ENCODE data around the gene NQO1. TPM values are rescaled to one million over a fixed set of nuclear protein-coding genes. Genes with fewer than 3 reads are reported as not detected.
"Not testable (repeated sequence)": the region's sequence is repeated elsewhere in the genome, so short reads cannot be mapped to it uniquely, and the experiment has no call there.

The NQO1 gene
- total RNA-seq, 1 donor from 2014 or later = 74.5 TPM

DNA sequence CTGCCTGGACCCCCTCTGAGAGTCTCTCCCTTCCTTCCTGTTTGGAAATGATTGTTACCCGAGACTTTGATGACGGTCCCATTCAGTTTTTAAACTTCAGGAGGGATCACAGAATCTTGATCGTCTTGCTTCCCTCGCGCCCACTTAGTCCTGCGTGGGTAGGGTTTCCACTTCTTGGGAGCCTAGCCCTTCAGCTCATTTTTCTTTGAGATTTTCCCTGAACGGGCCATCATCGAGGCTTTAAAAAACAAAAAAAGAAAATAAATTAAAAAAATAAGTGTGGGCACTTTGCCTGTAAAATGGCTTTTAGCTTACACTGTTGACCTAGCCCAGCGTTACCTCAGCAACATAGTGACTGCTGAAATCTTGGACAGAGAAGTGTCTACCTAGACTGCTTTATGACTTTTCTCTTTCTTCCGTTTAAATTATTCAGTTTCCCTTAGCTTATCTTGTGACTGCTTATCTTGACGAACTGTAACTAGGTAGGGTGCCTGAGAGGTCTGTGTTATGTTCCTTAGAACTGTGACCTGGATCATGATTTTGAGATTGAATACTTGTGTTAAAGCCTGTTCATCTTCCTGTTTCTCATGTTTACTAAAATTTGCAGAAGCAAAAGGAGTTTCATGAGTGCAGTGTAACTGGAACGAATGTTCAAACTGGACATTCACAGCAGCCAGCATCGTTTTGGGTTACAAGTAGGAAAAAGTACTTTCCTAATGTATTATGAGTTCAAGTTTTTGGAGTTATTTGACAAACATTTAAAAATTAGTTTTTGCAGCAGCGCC lies 36.6 kb upstream of the NQO1 start:
- TF ChIP-seq, protein P1, sequence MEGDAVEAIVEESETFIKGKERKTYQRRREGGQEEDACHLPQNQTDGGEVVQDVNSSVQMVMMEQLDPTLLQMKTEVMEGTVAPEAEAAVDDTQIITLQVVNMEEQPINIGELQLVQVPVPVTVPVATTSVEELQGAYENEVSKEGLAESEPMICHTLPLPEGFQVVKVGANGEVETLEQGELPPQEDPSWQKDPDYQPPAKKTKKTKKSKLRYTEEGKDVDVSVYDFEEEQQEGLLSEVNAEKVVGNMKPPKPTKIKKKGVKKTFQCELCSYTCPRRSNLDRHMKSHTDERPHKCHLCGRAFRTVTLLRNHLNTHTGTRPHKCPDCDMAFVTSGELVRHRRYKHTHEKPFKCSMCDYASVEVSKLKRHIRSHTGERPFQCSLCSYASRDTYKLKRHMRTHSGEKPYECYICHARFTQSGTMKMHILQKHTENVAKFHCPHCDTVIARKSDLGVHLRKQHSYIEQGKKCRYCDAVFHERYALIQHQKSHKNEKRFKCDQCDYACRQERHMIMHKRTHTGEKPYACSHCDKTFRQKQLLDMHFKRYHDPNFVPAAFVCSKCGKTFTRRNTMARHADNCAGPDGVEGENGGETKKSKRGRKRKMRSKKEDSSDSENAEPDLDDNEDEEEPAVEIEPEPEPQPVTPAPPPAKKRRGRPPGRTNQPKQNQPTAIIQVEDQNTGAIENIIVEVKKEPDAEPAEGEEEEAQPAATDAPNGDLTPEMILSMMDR (IDR thresholded peaks at IDR 0.05; ENCODE audit: insufficient read depth, low read depth, low read length) = no peak
- no peak for TF ChIP-seq EZH2 (IDR thresholded peaks at IDR 0.05; ENCODE audit: insufficient read depth, low read length)
- Histone ChIP-seq H3K4me2 (ENCODE audit: low read length) (peak overlapping the region; percentile 98), H3K4me1 (ENCODE audit: insufficient read depth, low read length) (peaks cover 3% of the 10 kb centered on the region), H3K4me3 (ENCODE audit: insufficient read depth, low read depth, low read length) (peak overlapping the region; percentile 99), H3K36me3 (ENCODE audit: insufficient read depth, low read length) (no peaks in the 10 kb centered on the region), H3K9ac (ENCODE audit: low read length) (peak overlapping the region; percentile 93), H4K20me1 (ENCODE audit: insufficient read depth, low read length) (peaks cover 17% of the 10 kb centered on the region), H2AFZ (ENCODE audit: low read depth, low read length) (peak overlapping the region; percentile 93), H3K79me2 (ENCODE audit: insufficient read depth, low read length) (peaks cover 56% of the 10 kb centered on the region), H3K9me3 (ENCODE audit: insufficient read depth, low read depth, low read length) (no peaks in the 10 kb centered on the region), H3K27me3 (ENCODE audit: insufficient read depth, low read length) (no peaks in the 10 kb centered on the region), H3K27ac (ENCODE audit: low read depth, low read length) (peak overlapping the region; percentile 75)
- H3K4me1 Mint-ChIP-seq (ENCODE audit: low read depth, unreplicated experiment) = peaks cover 5% of the 10 kb centered on the region
- FAIRE-seq = no peak
- peak overlapping the region; percentile 95 for H3K4me3 Mint-ChIP-seq (ENCODE audit: unreplicated experiment)
- peak overlapping the region; percentile 90 for H3K27ac Mint-ChIP-seq (ENCODE audit: unreplicated experiment)
- DNase-seq (ENCODE audit: low read depth) = peak; percentile 36
- no peaks in the 10 kb centered on the region for H3K27me3 Mint-ChIP-seq (ENCODE audit: low read depth, unreplicated experiment)
- peaks cover 1% of the 10 kb centered on the region for H3K9me3 Mint-ChIP-seq (ENCODE audit: unreplicated experiment)
- peaks cover 3% of the 10 kb centered on the region for H3K36me3 Mint-ChIP-seq (ENCODE audit: low read depth, unreplicated experiment)

DNA sequence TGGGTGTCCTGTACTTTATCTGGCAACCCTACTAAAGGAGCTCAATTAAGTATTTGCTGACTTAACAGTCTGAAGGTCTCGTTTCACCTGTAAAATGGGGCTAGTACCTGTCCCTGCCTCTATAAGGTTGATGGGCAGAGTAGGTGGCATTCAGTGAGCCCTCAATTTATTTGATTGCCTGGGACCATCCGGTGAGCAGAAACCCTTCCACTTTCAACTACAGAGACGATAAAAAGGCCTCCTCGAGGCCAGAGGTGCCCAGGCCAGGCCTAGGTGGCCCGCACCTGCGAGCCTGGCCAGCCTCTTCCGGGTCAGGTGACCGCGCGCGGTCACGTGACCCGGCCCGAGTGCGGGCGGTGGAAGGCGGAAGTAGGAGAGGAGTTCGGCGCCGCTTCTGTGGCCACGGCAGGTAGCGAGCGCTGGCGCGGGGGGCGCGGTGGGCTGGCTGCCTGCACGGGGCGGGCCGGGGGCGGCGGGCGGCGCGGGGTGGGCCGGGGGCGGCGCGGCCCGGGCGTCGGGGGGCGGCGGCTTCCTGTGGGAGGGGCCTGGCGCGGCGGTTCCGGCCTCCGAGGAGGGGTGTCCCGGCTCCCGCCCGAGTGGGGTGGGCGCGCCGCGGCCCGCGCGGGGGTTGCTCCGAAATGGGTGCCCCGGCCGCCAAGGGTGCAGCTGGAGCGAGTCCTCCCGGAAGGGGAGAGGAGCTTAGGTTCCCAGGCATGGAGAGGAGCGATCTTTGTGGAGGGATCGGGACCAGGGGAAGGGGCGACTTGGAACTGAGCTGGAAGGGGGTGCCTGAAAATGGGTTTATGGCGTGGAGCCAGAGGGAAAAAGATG lies 35.8 kb upstream of the NQO1 start, which contains the start of gene WWP2:
TSS of gene WWP2 (plus strand) at position 350 of the 831 bp plus-strand sequence. CDS start 24,679 bp downstream, outside the sequence.
- no peaks in the 10 kb centered on the region for H3K9me3 ChIP-seq (ENCODE audit: insufficient read depth, low read depth, low read length)
- H3K4me2 ChIP-seq (ENCODE audit: low read length) = peak within 1 kb of the TSS; percentile 98
- H3K9me3 Mint-ChIP-seq (ENCODE audit: unreplicated experiment) = peaks cover 1% of the 10 kb centered on the region
- H3K4me1 Mint-ChIP-seq (ENCODE audit: low read depth, unreplicated experiment) = peaks cover 5% of the 10 kb centered on the region
- peaks cover 3% of the 10 kb centered on the region for H3K36me3 Mint-ChIP-seq (ENCODE audit: low read depth, unreplicated experiment)
- FAIRE-seq = no peak
- peak within 1 kb of the TSS; percentile 99 for H3K4me3 ChIP-seq (ENCODE audit: insufficient read depth, low read depth, low read length)
- peak within 1 kb of the TSS; percentile 98 for H2AFZ ChIP-seq (ENCODE audit: low read depth, low read length)
- H3K4me1 ChIP-seq (ENCODE audit: insufficient read depth, low read length) = peaks cover 3% of the 10 kb centered on the region
- H3K4me3 Mint-ChIP-seq (ENCODE audit: unreplicated experiment) = peak within 1 kb of the TSS; percentile 95
- H3K27ac ChIP-seq (ENCODE audit: low read depth, low read length) = peak within 1 kb of the TSS; percentile 75
- H3K9ac ChIP-seq (ENCODE audit: low read length) = peak within 1 kb of the TSS; percentile 93
- H3K27ac Mint-ChIP-seq (ENCODE audit: unreplicated experiment) = peak within 1 kb of the TSS; percentile 90
- DNase-seq (ENCODE audit: low read depth) = no peak
- no peaks in the 10 kb centered on the region for H3K36me3 ChIP-seq (ENCODE audit: insufficient read depth, low read length)
- peaks cover 9% of the 10 kb centered on the region for H4K20me1 ChIP-seq (ENCODE audit: insufficient read depth, low read length)
- H3K27me3 ChIP-seq (ENCODE audit: insufficient read depth, low read length) = no peaks in the 10 kb centered on the region
- H3K27me3 Mint-ChIP-seq (ENCODE audit: low read depth, unreplicated experiment) = peaks cover 1% of the 10 kb centered on the region
- TF ChIP-seq EZH2 (IDR thresholded peaks at IDR 0.05; ENCODE audit: insufficient read depth, low read length) = no peak
- TF ChIP-seq, protein P1 (IDR thresholded peaks at IDR 0.05; ENCODE audit: insufficient read depth, low read depth, low read length) = no peak
- peaks cover 47% of the 10 kb centered on the region for H3K79me2 ChIP-seq (ENCODE audit: insufficient read depth, low read length)

DNA sequence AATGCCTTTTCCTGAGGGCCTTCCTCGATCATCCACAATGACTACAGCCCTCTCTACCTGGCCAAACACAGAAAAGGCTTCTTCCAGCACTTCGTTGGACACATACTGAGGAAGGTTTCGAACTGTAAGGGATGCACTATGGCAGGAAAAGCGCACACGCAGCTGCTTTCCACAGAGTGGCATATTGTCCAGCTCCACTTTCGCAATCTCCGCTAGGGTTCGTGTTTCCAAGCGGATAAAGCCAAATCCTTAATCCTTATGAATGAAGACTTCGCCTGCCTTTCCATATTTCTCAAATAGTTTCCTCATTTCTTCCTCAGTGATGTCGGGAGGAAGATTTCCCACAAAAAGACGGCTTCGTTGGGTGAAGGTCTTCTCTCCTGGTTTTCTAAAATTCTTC lies 31.0 kb upstream of the NQO1 start:
- not testable (repeated sequence) for H3K9me3 Mint-ChIP-seq (ENCODE audit: unreplicated experiment)

More for the DNA sequence above, 31.0 kb upstream of the NQO1 start:
- Histone ChIP-seq H3K79me2 (ENCODE audit: insufficient read depth, low read length) (peaks cover 27% of the 10 kb centered on the region), H3K4me1 (ENCODE audit: insufficient read depth, low read length) (peaks cover 11% of the 10 kb centered on the region)
- H3K27me3 Mint-ChIP-seq (ENCODE audit: low read depth, unreplicated experiment); H3K9me3 ChIP-seq (ENCODE audit: insufficient read depth, low read depth, low read length); H3K27ac Mint-ChIP-seq (ENCODE audit: unreplicated experiment); H3K4me3 Mint-ChIP-seq (ENCODE audit: unreplicated experiment); FAIRE-seq; H3K9ac ChIP-seq (ENCODE audit: low read length); H3K36me3 Mint-ChIP-seq (ENCODE audit: low read depth, unreplicated experiment); H4K20me1 ChIP-seq (ENCODE audit: insufficient read depth, low read length); DNase-seq (ENCODE audit: low read depth); H3K36me3 ChIP-seq (ENCODE audit: insufficient read depth, low read length); H3K27ac ChIP-seq (ENCODE audit: low read depth, low read length); H2AFZ ChIP-seq (ENCODE audit: low read depth, low read length); H3K4me2 ChIP-seq (ENCODE audit: low read length); H3K4me3 ChIP-seq (ENCODE audit: insufficient read depth, low read depth, low read length); H3K4me1 Mint-ChIP-seq (ENCODE audit: low read depth, unreplicated experiment); H3K27me3 ChIP-seq (ENCODE audit: insufficient read depth, low read length): not testable (repeated sequence)

All from astrocyte (in vitro differentiated cells and primary cell).